Measurements from ENCODE around the gene HACD1.
"Not testable (repeated sequence)": the region's sequence is repeated elsewhere in the genome, so short reads cannot be mapped to it uniquely, and the experiment has no call there.

HACD1 gene

DNA sequence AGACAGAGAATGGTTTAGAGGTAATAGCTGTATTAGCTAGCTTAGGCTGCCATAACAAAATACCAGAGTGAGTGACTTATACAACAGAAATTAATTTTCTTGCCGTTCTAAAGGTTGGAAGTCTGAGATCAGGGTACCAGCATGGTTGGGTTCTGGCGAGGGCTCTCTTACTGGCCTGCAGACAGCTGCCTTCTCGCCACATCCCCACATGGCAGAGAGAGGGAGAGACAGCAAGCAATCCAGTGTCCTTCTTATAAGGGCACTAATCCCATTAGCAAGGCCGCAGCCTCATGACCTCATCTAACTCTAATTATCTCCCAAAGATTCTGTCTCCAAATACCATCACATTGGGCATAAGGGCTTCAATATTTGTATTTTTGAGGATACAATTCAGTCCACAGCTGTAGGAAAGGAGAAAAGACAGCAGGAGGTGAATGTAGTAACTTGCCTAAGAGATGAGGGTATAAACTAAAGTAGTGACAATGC lies 23.2 kb upstream of the HACD1 start:
- DNase-seq, result no peak

DNA sequence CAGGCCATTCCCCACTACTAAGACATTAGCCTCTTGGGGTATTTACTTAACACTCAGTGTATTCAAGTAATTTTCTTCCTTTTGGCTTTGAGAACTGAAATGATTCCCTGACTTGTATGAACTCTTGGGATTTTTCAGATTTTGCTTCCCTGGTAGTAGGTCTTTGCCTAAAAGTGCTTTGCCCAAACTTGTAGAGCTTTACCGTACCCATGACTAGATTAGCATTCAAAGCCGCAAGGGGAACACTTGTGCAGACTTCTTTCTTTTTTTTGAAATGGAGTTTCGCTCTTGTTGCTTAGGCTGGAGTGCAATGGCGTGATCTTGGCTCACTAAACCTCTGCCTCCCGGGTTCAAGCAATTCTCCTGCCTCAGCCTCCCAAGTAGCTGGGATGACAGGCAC lies 20.7 kb upstream of the HACD1 start:
- DNase-seq, result no peak

DNA sequence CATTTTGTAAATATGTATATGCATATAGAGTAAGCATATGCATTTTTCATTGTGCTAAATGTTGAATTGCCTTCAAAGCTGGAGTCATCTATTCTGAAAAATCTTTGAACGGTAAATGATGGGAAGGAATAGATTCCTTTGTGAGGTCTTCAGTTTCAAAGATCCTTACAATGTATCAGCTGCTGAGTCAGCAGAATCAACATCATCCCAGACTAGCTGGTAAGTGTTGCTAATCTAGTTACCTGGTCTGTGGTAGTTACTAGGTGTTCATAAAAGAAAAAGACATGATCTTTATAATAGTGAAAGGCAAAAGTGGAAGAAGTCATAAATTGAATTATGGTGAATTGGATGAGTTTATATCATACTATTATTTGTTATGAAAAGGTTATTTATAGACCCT lies 16.2 kb upstream of the HACD1 start:
- no peak for DNase-seq

DNA sequence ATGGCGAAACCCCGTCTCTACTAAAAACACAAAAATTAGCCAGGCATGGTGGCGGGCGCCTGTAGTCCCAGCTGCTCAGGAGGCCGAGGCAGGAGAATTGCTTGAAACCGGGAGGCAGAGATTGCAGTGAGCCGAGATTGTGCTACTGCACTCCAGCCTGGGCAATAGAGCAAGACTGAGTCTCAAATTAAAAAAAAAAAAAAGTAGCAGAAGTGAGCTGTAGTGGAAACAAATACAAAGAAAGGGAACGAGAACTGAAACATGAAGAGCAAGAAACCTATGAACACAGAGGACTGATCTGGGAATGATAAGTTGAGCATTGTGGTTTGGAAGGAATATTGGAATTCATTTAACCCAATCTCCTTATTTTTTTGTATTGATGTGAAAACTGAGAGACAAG lies 15.4 kb upstream of the HACD1 start:
- DNase-seq, result not testable (repeated sequence)

DNA sequence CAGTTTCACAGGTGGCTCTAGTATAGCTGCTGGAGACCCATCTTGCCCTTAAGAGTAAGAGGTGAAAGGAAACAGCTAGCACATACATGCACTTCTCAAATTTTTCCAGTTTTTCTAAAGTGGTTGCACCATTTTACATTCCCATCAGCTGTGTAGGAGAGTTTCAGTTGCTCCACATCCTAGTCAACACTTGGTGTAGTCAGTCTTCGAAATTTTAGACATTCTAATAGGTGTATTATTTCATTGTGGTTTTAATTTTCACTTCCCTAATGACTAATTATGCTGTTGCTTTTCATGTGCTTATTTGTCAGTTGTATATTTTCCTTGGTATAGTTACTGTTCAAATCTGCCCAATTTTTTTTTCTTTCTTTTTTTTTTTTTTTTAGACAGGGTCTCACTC lies 9.5 kb upstream of the HACD1 start:
- DNase-seq, result no peak

DNA sequence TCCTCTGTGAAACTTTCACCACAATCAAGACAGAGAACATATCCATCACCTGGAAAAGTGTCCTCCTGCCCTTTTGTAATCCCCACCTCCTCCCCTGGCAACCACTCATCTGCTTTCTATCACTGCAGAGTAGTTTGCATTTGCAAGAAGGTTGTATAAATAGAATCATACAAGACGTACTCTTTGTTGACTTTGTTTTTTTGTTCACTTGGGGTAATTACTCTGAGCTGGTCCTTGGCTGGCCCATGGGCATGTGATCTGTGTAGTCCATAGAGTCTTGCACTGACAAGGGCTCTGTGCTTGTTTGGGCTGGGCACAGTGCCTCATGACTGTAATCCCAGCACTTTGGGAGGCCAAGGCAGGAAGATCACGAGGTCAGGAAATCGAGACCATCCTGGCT lies 7.8 kb upstream of the HACD1 start:
- DNase-seq, result no peak

DNA sequence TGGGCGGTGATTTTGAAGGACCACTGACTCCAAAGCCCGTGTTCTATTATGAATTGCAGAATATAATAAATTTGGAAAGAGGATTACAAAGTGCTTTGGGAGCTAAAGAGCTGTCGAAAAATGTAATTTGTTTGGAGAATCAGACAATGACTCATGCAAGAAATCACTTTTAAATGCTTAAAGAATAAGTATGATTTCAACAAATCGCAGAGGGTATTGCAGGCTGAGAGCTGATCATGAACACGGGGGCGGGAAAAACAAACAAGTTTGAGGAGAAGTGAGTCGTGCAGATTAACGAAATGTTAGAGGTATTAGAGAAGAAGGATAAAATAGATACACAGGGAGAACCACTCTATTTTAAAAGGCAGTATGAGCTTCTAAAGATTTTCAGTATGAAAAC lies 4.9 kb upstream of the HACD1 start:
- no peak for DNase-seq

DNA sequence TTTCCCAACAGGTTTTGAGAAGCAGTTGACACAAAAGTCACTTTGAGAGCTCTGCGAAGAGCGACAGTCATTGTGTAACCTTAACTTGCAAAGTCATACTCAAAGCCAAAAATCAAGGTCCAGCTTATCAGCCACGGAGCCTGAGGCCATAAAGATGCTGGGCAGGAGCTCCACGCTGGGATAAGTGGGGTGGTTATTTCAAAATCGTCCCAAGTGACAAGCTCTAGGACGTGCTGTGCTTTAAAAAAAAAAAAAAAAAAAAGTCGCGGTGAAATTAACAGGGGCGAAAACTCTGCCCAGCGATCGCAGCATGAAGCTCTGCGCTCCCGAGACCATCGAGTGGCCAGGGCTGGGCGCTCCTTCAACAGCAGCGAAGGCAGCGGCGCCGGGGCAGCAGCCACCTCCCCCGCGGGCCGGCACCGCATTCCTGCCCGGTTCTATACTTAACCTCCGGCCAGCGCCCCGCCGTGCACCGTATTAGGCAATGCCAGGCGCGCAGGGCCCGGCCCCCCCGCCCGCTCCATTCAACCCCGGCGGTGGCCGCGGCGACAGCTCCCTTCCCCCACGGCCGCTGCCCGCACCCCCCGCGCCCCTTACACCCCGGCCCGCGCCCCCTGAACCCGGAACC lies 657 bp downstream of the HACD1 start:
- DNase-seq, result no peak

DNA sequence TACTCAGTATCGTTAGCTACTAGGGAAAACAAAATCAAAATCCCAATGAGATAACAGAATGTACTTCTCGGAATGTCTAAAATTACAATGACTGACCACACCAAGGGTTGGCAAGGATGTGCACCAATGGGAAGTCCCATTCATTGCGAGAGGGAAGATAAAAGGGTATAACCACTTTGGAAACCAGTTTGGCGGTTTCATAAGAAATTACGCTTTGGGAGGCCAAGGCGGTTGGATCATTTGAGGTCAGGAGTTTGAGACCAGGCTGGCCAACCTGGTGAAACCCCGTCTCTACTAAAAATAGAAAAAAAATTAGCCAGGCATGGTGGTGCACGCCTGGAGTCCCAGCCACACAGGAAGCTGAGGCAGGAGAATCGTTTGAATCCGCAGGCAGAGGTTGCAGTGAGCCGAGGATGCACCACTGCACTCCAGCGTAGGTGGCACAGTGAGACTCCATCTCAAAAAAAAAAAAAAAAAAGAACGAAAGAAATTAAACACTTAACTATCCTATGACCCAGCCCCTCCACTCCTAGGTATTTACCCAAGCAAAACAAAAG lies 7.6 kb downstream of the HACD1 start:
- DNase-seq, result no peak

DNA sequence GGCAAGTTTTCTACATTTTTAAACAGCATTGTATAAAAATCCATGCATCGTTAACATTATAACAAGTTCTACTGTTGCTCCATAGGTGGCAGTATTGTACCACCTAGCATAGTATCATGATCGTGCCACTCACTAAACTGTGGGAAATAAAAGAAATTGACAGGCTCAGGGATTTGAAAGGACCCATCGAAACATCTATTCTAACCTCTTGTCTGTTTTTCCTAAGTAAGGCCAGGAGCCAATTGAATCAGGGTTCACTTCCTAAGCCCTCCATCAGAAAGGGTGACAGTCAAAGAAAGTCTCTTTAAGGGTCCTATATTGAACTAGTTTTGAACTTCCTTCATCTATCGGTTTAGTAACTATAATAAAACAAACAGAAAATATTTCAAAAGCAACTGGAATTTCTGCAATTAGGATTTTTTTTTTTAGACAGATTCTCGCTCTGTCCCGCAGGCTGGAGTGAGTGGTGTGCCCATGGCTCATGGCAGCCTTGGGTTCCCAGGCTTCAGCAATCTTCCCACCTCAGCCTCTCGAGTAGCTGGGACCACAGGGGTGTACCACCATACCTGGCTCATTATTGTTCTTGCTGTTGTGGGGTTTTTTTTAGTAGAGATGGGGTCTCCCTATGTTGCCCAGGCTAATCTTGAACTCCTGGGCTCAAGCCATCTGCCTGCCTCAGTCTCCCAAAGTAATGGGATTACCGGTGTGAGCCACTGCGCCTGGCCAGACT lies 9.4 kb downstream of the HACD1 start:
- no peak for DNase-seq

DNA sequence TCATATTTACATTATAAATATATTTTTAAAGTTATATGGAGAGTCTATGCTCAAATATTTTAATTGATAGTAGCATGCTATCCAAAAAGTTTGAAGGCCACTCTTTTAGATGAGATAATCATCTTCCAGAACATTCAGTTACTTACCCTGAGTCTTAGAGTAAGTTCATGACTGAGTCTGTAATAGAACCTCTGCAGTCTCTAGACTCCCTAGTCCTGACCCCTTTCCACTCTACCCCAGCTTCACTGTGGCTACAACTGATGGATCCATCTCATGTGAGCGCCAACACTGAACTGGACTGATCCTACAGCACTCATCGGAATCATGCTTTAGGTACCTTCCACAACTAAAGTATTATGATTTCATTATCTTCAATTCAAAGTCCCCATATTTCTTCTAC lies 10.1 kb downstream of the HACD1 start:
- DNase-seq, result no peak

DNA sequence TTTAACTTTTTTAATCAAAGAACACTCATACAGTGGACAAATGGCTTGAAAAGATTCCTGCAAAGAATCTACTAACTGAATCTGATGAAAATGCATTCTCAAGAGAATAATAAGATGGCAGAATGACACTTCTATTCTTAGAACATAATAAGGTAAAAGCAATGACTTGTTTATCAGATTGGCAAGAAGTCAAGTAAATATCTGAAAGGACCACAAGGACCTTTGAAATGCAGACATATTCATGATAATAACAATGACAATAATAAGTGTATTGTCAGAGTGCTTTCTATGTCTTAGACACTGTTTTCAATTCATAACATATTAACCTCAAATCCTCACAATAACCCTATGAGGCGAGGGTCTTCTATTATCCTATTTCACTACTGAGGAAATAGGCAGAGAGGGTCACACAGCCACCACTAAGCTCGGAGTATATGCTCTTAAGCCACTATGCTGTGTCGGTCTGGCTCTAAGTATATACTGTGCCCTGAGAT lies 10.6 kb downstream of the HACD1 start:
- DNase-seq, result no peak

DNA sequence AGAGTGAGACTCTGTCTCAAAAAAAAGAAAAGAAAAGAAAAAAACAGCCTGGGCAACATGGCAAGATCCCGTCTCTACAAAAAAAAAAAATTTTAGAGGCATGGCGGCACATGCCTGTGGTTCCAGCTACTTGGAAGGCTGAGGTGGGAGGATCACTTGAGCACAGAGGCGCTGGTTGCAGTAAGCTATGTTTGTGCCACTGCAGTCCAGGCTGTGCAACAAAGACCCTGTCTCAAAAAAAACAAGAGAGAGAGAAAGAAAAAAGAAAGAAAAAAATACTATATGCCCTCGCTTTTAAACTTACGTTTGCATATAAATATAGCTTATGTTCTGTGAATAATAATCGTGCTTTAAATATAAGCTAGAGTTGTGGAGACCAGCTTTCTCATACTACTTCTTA lies 11.2 kb downstream of the HACD1 start:
- DNase-seq, result no peak

DNA sequence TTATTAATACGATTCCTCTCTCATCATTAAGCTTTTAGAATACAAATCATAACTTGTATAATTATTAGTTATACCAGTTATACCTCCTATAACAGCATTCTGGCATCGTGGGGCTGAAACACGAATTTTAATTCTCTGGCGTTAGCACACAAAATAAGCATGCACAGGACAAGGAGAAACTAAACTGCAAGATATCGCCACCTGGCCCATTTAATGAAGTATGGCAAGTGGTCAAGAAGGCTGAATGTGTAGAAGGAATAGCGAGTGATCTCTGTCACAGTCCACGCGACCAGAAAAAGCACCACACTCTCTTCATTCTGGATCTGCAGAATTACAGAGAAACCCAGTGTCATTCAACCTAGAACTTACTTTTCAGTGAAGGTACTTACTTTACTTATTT lies 18.1 kb downstream of the HACD1 start:
- DNase-seq, result no peak

DNA sequence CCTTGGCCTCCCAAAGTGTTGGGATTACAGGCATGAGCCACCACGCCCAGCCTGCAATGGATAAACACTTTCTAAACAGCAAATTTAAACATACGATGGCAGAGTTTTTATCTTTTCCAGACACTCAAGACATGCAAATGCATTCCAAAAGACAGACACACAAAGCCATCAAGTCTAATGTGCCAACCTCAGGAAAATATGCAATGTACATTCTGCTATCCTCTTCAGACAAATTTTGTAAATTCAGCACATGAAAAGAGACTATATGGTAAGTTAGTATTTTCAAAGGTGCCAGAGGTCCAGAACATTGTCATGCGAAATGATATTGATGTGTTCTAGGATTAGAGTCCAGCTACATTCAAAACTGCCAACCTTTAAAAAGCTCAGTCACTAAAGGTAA lies 19.8 kb downstream of the HACD1 start:
- no peak for DNase-seq

DNA sequence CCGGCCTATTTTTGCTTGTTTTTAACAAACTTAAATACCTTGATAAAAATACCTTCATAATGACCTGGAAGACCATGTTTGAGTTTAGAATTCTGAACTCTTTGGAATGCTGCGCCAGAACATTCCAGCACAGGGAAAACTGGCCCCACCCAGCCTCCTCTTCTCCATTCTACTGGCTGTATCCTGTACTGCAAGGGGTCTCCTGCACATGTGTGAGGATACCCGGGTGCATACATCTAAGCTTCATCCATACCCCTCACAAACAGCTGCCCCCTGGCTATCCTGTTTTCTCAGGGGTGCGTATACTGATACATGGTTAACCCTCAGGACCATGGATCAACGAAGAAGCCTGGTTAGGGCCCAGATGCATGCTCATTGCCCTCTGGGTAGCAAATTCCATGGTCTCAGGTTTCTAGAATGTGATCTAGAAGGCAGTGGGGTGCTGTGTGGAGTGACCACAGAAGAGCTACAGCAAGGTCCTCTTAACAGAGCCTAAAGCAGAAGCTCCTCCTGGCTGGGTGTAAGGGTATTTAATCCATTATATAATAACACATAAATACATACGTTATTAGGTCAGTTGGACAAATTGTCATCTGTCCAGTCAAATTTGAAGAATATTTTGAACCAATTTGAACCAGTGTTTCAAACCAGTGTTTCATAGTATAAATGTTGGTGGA lies 26.1 kb downstream of the HACD1 start:
- DNase-seq, result no peak

DNA sequence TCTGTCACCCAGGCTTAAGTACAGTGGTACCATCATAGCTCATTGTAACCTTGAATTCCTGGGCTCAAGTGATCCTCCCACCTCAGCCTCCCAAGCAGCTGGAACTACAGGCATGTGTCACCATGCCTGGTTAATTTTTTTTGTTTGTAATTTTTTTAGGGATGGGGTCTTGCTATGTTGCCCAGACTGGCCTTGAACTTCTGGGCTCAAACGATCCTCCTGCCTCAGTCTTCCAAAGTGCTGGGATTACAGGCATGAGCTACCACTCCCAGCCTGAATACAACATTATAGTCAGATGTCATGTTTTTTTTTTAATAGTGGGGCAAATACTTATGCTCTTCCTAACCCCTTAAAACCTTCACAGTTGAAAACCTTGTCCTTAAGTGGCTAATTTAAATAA lies 27.9 kb downstream of the HACD1 start:
- not testable (repeated sequence) for DNase-seq

DNA sequence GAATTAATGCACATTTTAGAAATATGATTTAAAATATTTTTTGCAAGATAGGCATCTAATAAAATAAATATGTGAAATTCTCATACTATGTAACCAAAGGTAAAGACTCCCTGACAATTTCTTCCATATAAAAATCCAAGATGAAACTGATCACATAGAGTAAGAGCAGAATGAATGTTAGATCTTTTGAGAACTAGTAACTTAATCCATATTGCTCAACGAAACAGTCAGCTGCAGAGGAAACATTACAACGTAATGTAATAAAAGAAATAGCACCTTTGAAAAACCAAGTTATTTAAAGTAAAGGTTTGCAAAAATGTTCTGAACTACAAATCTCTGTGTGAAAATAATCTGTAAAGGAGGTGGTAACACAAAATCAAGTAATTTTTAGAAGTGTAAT lies 28.8 kb downstream of the HACD1 start:
- no peak for DNase-seq

DNA sequence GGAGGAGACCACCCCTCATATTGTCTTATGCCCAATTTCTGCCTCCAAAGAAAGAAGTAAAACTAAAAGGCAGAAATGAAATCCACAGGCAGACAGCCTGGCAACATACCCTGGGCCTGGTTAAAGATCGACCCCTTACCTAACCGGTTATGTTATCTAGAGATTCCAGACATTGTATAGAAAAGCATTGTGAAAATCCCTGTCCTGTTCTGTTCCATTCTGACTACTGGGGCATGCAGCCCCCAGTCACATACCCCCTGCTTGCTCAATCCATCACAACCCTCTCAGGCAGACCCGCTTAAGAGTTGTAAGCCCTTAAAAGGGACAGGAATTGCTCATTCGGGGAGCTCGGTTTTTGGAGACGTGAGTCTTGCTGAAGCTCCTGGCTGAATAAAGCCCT lies 29.9 kb downstream of the HACD1 start:
- not testable (repeated sequence) for DNase-seq

DNA sequence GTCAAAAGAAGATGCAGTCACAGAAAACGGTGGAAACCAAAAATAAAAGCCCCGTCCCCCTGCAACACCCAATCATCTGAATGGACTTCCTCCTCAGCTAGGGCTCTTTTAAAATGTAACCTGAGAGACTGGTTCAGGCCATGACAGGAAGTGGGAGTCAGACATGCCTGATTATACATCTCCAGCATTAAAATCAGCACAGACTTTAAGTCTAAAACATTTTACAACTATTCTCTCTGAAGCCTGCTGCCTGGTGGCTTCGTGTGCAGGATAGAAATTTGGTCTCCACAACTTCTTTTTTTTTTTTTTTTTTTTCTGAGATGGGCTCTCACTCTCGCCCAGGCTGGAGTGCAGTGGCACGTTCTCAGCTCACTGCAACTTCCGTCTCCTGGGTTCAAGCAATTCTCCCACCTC lies 30.3 kb downstream of the HACD1 start:
- no peak for DNase-seq

DNA sequence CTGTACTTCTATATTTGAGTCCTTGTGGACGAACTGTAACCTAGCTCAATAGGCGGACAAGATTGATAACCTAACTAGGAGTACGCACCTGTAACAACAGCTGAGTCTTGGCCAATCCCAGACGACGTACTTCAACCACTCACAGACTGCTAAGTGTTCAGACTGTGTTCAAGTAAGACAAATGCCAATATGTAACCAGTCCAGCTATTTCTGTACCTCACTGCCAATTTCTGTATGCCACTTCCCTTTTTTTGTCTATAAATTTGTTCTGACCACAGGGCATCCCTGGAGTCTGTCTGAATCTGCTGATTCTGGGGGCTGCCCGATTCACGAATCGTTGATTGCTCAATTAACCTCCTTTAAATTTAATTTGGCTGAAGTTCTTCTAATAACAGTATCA lies 32.2 kb downstream of the HACD1 start:
- DNase-seq, result no peak

DNA sequence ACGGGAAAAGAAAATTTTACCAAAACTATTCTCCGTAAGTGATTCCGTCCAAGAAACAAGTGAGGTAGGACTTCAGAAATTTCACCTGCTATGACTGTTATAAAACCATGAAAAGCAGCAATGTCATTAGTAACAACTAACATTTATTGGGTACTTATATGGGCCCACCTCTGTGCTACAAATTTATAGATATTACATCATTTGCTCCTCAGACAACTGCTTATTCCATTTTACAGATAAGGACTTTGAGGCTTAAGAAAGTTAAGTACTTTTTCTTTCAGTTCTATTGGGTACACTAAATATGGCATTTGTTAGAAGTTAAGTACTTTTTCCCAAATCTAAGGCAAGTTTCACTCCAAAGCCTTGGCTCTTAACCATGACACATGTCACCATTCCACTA lies 36.3 kb downstream of the HACD1 start:
- DNase-seq, result no peak

DNA sequence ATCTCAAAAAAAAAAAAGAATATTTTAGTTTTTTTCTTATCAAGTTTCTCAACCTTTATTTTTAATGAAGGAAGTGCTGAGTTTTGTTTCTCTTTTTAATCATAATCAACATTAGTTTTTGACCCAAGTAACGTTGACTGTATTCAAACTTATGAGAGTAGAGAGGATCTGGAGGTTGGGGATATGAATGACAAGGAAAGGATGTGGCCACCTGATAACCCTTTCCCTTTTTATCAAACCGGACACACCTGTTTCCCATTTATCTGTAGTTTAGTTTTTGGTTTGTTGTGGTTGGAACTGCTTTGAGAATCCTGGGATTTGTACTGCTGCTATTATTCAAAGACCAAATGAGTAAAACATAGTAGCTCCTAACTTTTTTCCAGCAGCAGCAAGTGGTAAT lies 38.6 kb downstream of the HACD1 start:
- no peak for DNase-seq

DNA sequence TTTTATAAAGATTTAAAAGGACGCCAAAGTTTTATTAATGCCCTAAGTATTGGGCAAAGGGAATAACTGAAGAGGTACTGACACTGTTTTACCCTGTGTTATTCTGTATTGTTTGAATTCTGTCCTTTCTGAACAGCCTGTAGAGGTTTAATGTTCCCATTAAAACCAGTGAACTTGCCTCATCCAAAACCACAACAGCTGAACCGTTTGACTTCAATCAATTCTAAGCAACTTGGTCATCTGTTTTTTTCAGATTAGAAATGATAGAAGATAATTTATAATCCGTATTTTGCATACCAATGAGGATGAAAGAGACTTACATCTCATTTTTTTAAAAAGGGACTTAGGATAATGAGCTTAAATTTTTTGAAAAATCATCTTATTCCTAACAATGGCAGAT lies 40.4 kb downstream of the HACD1 start:
- DNase-seq, result no peak
